AG08396 (cell line): ENCODE results near the gene TTI1.

Experiments
- DNase-seq: peaks from one replicate; pipeline ENCODE4 v3.0.0; 2012; ENCODE audit warnings: low spot score, mixed read lengths

The TTI1 gene

DNA sequence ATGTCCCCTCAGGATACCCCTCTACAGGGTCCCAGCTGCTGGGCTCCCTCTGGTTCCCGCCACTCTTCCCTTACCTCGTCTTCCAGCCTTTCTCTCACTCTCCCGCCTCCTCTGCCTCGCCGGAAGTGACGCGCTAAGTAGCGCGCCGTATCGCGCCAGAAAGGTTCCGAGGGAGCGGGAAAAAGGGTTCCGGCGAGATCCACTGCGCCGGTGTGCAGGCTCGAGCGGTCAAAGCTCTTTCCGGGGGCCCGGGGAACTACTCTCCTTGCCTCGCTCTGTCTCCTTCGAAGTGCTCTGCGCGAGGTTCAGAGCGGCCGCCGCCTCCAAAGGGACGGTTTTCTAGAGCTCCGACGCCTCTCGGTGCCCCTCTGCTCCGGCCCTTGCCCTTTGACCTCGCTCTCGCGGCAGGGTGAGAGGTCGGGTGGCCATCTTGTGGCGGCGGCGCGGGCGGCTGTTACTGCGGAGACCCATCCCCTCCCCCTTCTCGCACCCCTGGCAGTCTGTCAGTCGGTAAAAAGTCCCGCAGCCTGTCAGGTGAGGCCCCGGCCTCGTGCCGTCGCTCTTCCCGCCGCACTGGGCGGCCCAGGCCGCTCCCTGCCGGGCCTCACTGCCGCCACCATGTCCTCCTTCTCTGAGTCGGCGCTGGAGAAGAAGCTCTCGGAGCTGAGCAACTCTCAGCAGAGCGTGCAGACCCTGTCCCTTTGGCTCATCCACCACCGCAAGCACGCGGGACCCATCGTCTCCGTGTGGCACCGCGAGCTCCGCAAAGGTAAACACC, at the start of gene TTI1, which contains the start of gene RPRD1B:
Gene TTI1 (minus strand): TSS at position 127 of the 778 bp plus-strand sequence. CDS start 19,640 bp downstream, outside the sequence.
Gene RPRD1B (plus strand): TSS at position 417 of the 778 bp plus-strand sequence. CDS start 202 bp downstream, at position 619.
- DNase-seq = peak; percentile 90

GRCh38 chr20:38082894-38083293, 49.6 kb upstream of the TTI1 start:
- no peak for DNase-seq

DNA sequence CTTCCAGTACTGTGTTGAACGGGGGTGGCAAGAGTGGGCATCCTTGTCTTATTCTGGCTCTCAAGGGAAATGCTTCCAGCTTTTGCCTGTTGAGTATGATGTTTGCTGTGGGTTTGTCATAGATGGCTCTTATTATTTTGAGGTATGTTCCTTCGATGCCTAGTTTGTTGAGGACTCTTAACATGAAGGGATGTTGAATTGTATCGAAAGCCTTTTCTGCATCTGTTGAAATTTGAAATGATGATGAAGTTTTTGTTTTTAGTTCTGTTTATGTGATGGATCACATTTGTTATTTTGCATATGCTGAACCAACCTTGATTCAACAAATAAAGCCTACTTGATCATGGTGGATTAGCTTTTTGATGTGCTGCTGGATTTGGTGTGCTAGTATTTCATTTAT, 48.3 kb upstream of the TTI1 start:
- no peak for DNase-seq

DNA sequence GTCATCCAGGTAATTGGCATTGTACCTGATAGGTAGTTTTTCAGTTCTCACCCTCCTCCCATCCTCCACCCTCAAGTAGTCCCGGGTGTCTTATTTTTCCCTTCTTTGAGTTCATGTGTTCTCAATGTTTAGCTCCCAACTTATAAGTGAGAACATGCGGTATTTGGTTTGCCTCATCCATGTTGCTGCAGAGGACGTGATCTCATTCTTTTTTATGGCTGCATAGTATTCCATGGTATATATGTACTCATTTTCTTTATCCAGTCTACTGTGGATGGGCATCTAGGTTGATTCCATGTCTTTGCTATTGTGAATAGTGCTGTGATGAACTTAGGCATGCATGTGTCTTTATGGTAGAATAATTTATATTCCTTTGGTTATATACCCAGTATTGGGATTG, 46.1 kb upstream of the TTI1 start:
- no peak for DNase-seq

DNA sequence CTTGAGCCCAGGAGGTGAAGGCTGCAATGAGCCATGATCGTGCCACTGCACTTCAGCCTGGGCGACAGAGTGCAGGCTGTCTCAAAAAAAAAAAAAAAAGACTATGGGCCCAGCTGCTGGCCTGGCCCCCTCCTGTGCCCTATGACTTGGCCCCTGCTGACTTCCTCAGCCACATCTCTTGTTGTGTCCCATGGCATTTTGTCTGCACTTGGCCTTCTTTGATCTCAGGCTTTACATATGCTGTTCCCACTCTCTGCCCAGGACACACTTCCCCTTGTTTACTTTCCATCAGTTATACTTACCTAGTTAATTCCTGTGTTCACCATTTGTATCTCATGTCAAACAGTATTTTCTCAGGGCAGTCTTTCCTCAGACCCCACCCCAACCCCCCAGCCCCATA, 44.8 kb upstream of the TTI1 start:
- DNase-seq = no peak

GRCh38 chr20:38076548-38076947, 43.3 kb upstream of the TTI1 start:
- DNase-seq = no peak

DNA sequence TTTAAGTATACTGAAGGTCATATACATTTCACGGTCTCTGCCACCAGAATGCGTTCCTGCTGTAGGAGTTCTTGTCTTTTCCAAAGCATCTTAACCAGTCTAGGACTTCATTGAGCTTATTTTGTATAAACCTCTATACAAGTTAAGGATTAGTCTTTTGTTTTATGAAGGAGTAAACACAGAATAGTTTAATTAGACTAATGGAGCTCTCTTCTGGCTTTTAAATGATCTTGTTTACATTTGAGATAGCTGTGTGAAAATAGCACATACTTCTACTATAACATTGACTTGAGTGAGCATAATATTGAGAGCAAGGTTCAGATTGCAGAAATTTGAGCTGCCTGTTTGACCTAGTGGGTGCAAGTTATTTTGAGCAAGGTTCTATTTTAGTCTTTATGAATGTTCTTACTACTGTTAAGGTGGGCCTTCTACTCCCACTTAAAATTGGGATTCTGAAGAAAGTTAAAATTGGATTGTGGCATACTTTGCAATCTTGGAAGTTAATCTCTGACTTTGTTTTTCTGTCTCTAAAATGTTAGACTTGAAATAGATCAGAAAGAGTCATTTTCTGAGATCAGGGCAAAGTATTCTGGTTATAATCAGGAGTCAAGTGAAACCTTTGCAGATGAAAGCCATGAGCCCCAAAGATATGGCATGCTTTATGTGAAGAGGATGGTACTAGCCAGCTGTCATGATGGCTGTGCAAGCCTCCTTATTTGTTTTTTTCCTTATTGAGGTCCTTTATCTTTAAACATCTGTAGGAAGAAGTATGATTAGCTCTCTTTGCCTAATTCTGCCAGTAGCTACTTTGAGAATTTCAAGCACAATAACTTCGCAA, 42.1 kb upstream of the TTI1 start:
- DNase-seq = no peak

DNA sequence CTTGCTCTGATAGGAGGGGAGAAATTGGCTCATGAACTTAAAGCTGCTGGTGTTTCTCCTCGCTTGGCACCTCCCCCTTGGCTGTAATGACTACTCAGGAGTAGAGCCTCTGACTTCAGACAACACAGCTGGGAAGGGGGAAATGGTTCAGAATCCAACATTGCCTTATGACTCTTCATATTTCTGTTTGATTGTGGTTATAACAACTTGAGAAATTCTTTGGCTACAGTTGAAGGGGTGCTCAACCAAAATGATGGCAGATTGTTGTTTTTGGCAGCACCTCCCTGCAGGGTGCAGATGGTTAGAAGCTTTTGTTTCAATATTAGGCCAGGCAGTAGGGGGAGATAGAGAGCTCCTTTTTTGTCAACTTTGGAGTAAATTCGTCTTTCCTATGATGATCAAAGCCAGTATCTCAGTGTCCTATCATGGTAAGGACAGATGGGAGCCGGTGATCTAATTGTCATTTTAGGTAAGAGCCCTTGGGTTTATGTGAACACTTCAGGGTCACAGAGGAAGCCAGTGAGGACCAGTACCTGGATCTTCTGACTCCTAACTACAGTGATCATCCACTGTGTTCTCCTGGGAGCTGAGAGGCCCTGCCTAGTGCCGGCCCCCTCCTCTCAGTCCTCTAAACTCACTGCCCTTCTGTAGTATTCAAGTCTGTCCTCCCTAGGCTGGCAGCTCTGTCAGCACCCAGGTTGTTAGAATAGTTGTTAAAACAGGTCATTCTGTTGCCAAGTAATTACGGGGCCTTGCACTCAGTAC, 40.2 kb upstream of the TTI1 start:
- DNase-seq = peak; percentile 73

DNA sequence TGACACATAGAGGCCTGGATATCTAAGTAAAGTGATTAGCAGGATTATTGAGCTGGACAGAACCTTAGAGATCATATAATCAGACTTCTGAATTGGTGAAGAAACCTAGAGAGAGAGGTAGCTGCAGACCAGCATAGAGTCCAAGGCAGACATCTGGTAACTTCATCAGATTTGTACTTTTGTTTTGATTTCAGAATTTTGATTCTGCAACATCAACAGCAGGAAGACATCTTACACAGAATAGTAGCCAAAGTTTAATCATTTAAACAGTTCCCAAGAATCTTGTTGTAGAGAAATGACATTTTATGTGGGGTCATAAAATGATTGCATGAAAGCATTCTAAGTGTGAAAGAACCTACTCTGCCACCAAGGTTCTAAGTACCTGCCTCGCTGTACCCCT, 39.6 kb upstream of the TTI1 start:
- no peak for DNase-seq

- no peak for DNase-seq
These were observed 34.6 kb upstream of the TTI1 start for GRCh38 chr20:38067717-38068365.

- no peak for DNase-seq
These were observed 33.9 kb upstream of the TTI1 start for GRCh38 chr20:38066969-38067716.

- DNase-seq = no peak
These were observed 32.6 kb upstream of the TTI1 start for GRCh38 chr20:38065764-38066375.

DNA sequence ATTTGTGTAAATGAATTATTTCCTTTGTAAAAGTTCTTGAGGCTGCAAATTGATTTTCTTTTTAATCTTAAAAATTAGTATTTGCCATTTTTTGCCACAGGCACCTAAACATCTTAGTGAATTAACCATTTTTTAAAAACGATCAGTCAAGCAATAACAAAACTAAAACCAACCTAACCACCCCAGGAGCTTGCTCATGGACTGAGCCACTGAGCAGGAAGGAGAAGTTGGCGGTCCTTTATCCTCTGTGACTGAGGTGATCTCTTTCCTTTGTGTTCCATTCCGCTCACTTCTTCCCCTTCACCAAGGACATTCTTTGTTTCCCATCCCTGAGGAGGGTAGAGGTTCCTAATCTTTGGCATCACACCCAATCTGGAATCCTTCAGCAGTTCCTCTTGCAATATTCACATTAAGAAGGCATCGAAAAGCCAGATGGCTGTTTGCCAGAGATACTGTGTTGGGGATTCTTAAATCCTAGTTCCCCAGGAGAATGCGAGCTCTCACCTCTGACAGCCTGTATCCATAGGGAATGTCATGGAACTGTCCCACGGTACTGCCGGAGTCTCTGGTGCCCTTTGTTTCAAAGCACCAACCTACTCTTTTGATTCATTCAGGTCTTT, 30.8 kb upstream of the TTI1 start:
- no peak for DNase-seq

DNA sequence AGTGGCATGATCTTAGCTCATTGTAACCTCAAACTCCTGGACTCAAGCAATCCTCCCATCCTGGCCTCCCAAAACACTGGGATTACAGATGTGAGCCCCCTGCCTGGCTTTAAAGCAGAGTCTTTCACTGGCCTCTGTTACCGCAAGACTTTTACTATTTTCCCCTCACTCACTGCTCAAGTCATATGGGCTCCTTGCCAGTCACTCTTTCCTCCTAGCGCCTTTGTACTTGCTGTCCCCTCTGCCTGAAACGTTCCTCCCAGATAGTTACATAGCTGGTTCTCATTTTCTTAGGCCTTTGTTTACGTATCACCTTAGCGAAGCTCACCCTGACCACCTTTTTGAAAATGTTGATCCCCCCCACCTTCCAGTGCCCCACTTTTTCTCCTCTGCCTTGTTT, 29.6 kb upstream of the TTI1 start:
- no peak for DNase-seq

DNA sequence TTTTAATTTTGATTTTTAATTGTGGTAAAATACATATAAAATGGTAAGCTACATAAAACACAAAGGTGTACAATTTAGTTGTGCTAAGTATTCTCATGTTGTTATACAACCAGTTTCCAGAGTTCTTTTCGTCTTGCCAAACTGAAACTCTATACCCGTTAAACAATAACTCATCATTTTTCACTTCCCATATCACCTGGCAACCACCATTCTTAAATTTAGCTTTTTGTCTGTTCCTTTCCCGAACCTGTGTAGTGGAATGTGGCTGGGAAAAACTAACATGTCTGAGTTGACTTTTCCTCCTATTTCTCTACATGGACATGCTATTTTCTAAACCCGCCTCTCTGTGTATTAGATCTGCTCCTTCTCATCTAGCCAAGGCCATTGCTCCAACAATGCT, 27.9 kb upstream of the TTI1 start:
- DNase-seq = no peak

GRCh38 chr20:38060536-38060935, 27.3 kb upstream of the TTI1 start:
- DNase-seq = no peak

GRCh38 chr20:38059832-38060231, 26.6 kb upstream of the TTI1 start:
- DNase-seq = no peak

DNA sequence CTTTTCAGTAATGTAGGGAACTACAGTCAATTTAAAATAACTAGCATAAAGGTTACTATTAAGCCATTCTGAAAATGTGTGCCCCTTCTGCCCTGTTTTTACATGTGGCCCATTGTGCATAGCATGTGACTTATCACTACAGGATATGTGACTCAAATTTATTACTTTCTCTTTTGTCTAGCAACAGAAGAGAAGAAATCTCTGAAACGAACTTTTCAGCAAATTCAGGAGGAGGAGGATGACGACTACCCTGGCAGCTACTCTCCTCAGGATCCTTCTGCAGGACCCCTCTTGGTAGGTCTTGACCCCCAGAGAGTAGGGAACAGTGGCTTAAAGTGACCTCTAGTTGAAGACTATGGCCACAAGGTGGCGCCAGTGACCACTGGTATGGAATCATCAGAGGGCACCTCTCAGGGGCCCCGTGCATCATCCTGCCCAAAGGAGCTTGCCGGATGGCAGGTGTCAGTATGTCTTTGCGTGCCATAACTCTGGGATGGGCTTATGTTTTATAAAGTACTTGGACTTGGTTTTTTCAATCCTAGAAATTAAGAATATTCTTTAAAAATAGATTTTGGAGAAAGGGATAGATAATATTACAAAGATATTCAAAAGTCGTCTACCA, 24.2 kb upstream of the TTI1 start:
- peak; percentile 72 for DNase-seq

DNA sequence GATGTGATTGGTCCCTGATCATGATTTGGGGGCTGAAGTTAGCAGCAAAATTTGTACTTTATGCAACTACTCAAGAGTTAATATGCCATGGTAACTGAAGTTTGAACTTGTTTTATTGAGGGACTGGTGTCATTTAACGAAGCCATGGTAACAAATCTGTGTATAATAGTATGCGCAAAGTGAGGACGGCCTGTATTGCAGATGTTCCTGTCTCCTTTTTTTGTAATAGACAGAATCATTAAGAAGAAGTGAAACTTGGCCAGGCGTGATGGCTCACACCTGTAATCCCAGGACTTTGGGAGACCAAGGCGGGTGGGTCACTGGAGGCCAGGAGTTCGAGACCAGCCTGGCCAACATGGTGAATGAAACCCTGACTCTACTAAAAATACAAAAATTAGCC, 22.6 kb upstream of the TTI1 start:
- DNase-seq = no peak

DNA sequence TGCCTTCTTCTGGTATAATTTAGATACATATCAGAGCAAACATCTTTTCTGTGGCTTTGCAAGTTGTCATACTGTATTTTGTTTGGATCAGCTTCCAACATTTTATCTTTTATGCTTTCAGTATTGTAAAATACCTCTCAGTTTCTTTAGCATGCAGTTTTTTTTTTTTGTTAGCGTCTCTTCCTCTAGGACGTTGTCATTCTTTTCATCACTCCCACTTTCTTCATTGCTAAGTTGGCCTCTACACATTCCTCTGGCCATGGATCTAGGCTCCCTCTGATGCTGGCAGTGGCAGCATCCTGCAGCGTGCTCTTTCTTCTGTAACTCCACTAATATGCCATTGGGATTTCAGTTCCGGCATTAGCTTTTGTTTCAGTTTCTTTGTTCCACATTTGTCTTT, 22.0 kb upstream of the TTI1 start:
- DNase-seq = no peak
